T-helper 1 cell treated with Interleukin-12 subunit alpha and Interleukin-12 subunit beta and Interleukin-4 antibody, amounts not matched to agents 30 ng/mL and 1 ng/mL, for 36 hours (primary cell): ENCODE results near the gene MARCO. TPM values are rescaled to one million over a fixed set of nuclear protein-coding genes. Genes with fewer than 3 reads are reported as not detected.
"Not testable (repeated sequence)": the region's sequence is repeated elsewhere in the genome, so short reads cannot be mapped to it uniquely, and the experiment has no call there.

Source experiments
- intact Hi-C: fragments of 100-400 bp; cut with micrococcal nuclease; formaldehyde crosslinking; loops from one replicate; pipeline ENCODE4 v1.15.1; 2024
- total RNA-seq: library from RNA; stranded (reverse); gene quantifications from 2 replicates; pipeline ENCODE4 v1.2.3, GENCODE V29; 2022

The MARCO gene
- total RNA-seq, 1 donor from 2014 or later, result not detected

DNA sequence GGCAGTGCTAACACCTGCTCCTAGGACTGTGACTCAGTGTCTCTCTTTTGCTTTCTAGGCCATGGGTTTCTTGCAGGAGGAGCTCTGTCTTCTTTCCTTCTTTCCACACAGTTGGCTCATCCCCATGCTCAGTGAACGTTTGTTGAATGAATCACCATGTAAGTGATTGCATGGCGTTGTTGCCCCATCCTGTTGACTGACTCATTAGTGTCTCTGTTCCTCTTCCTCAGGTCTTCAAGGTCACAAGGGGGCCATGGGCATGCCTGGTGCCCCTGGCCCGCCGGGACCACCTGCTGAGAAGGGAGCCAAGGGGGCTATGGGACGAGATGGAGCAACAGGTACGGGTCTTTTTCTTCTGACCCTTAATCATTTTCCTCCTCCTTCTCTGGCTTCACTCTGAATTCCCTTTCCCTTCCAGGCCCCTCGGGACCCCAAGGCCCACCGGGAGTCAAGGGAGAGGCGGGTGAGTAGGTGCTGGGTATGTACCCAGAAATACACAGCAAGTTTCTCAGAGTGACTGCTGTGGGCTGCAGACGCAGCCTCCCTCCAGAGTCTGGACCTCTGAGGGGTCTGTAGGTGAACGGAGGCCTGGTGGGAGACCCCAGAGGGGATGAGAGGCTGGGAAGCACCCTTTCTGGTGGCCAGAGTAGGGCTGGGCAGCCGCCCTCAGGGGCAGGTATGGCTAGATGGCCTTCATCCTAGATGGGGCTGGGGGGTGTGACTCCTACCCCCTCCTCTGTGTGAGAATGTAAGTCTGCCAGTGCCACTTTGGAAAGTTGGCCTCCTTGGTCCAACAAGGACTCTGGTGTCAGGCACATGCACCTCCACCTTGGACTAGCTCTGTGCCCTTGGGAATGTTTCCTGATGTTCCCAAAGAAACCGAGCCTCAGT is 32.4 kb downstream of the MARCO start:
- intact Hi-C loops, result no loop called here

DNA sequence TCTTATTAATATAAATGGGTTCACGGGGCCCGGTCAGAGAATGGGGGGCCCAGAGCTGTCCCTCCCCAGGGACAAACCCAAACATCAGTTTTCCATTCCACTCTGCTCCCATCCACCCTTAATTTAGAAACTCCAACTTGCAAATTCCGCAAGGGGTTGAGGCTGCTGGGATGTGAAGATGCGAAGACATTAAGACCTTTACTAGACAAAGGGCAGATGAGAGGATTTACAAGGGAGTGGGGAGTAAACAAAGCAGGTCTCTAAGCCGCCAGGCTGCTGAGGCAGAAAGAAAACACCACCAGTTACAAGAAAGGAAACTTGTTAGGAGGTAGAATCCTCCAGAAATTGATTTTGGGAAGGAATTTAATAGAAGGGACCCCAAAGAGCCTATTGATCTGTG is 33.1 kb downstream of the MARCO start:
- intact Hi-C loops, result no loop called here

DNA sequence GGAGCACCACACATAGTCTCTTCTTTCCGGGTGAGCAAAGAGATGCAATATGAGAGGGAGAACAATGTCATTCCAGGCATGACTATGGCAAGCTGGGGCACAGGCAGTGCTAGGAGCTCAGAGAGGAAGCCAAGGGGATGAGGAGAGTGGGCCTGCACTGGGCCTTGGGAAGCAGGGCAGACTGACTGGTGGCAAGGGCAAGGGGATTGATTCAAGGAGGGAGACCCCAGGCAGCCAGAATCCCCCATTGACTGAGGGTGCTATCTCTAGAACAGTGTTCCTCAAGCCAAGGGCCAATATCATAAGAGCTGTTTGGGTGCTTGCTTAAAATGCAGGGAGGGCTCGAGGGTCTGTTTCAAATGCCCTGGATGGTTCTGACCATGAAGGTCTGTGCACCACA is 36.1 kb downstream of the MARCO start:
- intact Hi-C loops, result no loop called here

GRCh38 chr2:118979152-118979861 is 37.3 kb downstream of the MARCO start:
- intact Hi-C loops, result no loop called here

DNA sequence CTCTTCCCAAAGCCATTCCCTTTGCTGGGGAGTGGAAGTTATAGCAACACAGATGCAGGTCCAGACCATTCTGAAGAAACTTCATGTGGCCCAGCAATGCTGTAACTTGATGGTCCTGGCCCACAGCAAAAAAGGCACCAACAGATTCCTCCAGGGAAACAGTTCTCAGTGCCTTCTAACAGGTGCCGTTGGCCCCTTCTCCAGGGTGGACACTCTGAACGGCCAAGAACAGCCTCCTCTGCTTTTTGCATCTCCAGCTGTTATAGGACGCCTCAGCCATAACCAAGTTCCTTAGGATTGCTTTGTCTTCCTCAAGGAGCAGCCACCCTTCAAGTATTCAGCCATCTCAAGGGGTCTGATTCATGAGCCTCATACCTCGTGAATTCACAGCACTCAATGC is 38.0 kb downstream of the MARCO start:
- intact Hi-C loops, result no loop called here

- intact Hi-C loops, result no loop called here
Measured at GRCh38 chr2:118980573-118980972, 38.6 kb downstream of the MARCO start.

GRCh38 chr2:118981632-118982031 is 39.6 kb downstream of the MARCO start:
- intact Hi-C loops, result no loop called here

GRCh38 chr2:118982039-118982438 is 40.0 kb downstream of the MARCO start:
- intact Hi-C loops, result no loop called here

DNA sequence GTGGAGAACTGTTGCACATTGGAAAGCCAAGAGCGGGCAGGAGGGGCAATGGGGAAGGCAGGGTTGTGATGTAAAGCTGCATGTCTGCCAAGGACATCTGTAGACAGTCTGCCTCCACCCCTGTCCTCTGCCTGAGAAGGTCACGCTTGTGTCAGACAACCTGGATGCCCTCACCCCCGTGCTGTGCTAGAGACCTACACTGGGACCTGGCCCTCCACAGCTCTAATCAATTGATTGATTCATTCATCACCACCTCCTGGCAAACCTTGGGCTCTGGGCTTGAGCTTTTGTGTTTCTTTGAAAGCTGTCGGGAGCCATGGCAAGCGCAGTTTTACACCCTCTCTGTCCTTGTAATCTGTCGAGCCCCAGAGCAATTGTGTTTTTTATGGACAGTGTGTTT is 41.1 kb downstream of the MARCO start:
- intact Hi-C loops, result no loop called here

GRCh38 chr2:118983915-118984314 is 41.9 kb downstream of the MARCO start:
- intact Hi-C loops, result no loop called here

DNA sequence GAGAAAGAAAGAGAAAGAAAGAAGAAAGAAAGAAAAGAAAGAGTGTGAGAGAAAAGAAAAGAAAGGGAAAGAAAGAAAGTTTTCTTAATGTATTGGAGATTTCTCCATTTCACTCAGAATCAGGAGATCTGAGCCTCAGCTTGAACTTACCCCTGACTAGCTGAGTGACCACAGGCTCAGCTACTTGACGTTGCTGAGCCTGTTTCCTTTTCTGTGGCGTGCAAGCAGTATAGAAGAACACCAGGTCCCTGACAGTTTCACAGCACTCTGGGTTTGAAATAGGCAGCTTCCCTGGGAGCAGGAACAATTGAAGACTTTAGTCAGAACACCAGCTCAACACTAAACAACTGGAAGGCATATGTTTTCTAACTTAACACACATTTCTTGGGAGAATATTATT is 44.7 kb downstream of the MARCO start:
- intact Hi-C loops, result no loop called here

GRCh38 chr2:118987886-118988285 is 45.9 kb downstream of the MARCO start:
- intact Hi-C loops, result no loop called here

DNA sequence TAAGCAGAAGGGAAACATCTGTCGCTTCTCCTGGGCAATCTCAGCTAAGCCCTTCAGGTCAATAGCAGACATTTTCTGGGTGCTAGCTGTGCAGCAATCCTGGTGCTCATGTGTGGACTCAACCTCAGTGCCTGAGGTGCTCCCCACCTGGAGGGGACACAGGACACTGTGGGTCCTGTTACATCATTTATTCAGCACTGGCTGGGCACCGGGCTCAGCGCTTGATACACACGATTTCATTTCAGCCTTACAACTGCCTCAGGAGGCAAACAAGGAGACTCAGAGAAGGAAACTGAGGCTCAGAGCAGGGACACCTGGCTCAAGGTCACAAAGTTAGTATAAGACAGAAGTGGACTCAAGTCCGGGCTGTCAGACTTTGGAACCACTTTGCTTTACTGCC is 46.7 kb downstream of the MARCO start:
- intact Hi-C loops, result no loop called here

GRCh38 chr2:118989481-118989880 is 47.5 kb downstream of the MARCO start:
- intact Hi-C loops, result no loop called here

GRCh38 chr2:118990757-118991545 is 49.0 kb downstream of the MARCO start:
- intact Hi-C loops, result no loop called here

GRCh38 chr2:118991554-118991953 is 49.6 kb downstream of the MARCO start:
- intact Hi-C loops, result no loop called here

GRCh38 chr2:118992740-118993391 is 50.9 kb downstream of the MARCO start:
- intact Hi-C loops, result no loop called here

- intact Hi-C loops, result no loop called here
Measured at GRCh38 chr2:118993392-118993752, 51.4 kb downstream of the MARCO start.

DNA sequence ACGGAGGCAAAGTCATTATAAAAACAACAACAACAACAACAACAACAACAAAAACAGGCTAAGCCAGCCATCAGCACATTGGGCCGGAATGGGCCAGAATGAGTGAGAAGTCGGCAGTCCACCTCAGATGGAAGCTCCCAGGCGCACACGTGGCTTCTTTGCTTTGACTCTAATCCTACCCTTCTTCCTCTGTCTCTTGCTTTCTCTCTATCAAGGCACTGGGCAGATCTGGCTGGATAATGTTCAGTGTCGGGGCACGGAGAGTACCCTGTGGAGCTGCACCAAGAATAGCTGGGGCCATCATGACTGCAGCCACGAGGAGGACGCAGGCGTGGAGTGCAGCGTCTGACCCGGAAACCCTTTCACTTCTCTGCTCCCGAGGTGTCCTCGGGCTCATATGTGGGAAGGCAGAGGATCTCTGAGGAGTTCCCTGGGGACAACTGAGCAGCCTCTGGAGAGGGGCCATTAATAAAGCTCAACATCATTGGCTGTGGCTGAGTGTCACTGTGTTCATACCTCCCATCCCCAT is 52.2 kb downstream of the MARCO start:
- intact Hi-C loops, result no loop called here

DNA sequence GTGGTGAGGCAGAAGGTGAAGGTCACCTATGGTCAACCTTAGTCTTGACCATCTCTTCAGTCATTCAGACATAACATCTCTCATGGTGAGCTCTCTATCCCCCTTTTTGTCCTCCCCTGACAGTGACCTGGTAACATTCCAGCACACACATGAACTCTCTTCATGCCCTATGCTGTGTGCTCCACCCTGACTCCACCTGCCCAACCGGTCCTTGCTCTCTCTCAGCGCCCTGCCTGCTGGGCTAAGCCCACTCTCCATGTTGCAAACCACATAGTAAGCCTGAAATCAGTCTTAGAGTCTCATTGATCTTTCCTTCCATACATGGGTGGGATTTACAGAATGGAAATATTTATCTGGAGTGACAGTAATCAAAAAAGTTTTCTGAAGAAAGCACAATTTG is 52.8 kb downstream of the MARCO start:
- intact Hi-C loops, result no loop called here

- intact Hi-C loops, result not testable (repeated sequence)
Measured at GRCh38 chr2:119003856-119004255, 61.9 kb downstream of the MARCO start.
